Measurements from ENCODE around the gene NR3C2.

NR3C2 gene

DNA sequence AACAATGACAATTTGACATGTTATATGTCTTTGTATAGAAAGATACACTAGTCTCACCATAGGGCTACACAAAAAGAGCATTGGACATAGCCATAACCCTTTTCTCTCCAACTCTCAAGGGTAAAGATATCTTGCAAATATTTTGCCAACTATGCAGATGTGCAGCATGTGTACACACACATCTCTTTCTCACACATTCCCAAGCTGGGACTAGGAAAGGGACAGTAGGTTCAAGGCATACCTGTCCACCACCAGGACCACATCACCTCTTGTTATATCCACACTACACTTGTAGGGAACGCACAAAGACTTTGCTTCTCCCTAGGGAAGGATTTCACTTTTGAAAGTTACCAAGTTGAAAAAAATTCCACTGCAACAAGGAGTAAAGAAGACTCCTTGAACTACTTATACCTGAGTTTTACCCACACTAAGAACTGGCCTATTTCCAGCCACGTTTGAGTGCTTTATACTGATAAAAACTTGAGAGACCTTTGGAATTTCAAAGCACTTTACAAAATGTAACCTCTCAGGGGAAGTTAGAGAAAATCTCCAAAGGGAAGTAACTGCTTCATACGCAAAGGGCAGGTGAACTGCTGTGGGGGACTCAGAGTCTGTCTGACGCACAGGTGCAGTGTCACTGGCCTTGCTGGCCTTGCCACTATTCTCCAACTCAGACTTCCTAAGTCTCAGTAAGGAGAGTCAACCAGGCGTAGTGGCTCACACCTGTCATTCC lies 36.9 kb downstream of the NR3C2 start:
- no peaks in the 10 kb centered on the region for H3K9me3 ChIP-seq (ENCODE audit: low read length)
- no peak overlapping the region; the same call in 1 of the 2 replicates for H3K4me2 ChIP-seq (ENCODE audit: low read length)
- no peaks in the 10 kb centered on the region for H3K4me1 ChIP-seq (ENCODE audit: insufficient read depth, low read length, severe bottlenecking)
- H3K9ac ChIP-seq (ENCODE audit: low read length) = no peak overlapping the region
- no peak overlapping the region for H3K4me3 ChIP-seq (ENCODE audit: low read depth, low read length, poor library complexity, severe bottlenecking)
- no peaks in the 10 kb centered on the region for H4K20me1 ChIP-seq (ENCODE audit: insufficient read depth, low read length)
- H3K79me2 ChIP-seq (ENCODE audit: insufficient read depth, low read length) = no peaks in the 10 kb centered on the region
- H3F3A ChIP-seq (ENCODE audit: insufficient read depth, low read length) = no peaks in the 10 kb centered on the region
- H3K27ac ChIP-seq (ENCODE audit: low read depth, low read length, poor library complexity, severe bottlenecking) = no peak overlapping the region
- TF ChIP-seq, protein P1, sequence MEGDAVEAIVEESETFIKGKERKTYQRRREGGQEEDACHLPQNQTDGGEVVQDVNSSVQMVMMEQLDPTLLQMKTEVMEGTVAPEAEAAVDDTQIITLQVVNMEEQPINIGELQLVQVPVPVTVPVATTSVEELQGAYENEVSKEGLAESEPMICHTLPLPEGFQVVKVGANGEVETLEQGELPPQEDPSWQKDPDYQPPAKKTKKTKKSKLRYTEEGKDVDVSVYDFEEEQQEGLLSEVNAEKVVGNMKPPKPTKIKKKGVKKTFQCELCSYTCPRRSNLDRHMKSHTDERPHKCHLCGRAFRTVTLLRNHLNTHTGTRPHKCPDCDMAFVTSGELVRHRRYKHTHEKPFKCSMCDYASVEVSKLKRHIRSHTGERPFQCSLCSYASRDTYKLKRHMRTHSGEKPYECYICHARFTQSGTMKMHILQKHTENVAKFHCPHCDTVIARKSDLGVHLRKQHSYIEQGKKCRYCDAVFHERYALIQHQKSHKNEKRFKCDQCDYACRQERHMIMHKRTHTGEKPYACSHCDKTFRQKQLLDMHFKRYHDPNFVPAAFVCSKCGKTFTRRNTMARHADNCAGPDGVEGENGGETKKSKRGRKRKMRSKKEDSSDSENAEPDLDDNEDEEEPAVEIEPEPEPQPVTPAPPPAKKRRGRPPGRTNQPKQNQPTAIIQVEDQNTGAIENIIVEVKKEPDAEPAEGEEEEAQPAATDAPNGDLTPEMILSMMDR (IDR thresholded peaks at IDR 0.05; ENCODE audit: low read length) = no peak
- no peak for TF ChIP-seq EZH2 (IDR thresholded peaks at IDR 0.05; ENCODE audit: borderline replicate concordance, low read length)
- no peaks in the 10 kb centered on the region for H3K27me3 ChIP-seq (ENCODE audit: insufficient read depth, low read length)
- no peaks in the 10 kb centered on the region for H3K36me3 ChIP-seq (ENCODE audit: insufficient read depth, low read length)
- H3K9me2 ChIP-seq (ENCODE audit: low read depth, low read length) = no peaks in the 10 kb centered on the region
- H2AFZ ChIP-seq (ENCODE audit: low read length) = no peak overlapping the region

DNA sequence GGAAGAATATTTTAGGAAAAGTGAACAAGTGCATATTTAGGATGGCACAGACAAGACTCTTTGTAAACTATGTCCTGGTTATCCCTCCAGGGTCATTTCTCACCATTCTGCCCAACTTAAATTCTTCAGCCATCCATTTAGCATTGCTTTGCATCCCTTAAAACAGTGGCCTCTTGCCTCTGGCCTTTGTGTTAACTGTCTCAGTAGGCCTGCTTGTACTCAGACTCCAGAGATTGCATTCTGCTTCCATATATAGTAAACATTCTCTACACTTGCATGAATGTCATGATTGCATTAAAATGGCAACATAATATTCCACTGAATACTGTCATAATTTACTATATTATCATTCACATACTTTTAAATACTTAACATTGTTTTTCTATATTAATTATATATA lies 43.2 kb downstream of the NR3C2 start:
- Histone ChIP-seq H3K9me3 (ENCODE audit: low read length) (no peaks in the 10 kb centered on the region), H3K27me3 (ENCODE audit: insufficient read depth, low read length) (no peaks in the 10 kb centered on the region), H3K9ac (ENCODE audit: low read length) (no peak overlapping the region), H3K9me2 (ENCODE audit: low read depth, low read length) (no peaks in the 10 kb centered on the region), H4K20me1 (ENCODE audit: insufficient read depth, low read length) (no peaks in the 10 kb centered on the region), H3F3A (ENCODE audit: insufficient read depth, low read length) (no peaks in the 10 kb centered on the region), H3K4me1 (ENCODE audit: insufficient read depth, low read length, severe bottlenecking) (no peaks in the 10 kb centered on the region), H3K4me3 (ENCODE audit: low read depth, low read length, poor library complexity, severe bottlenecking) (no peak overlapping the region), H2AFZ (ENCODE audit: low read length) (no peak overlapping the region), H3K27ac (ENCODE audit: low read depth, low read length, poor library complexity, severe bottlenecking) (no peak overlapping the region), H3K36me3 (ENCODE audit: insufficient read depth, low read length) (no peaks in the 10 kb centered on the region), H3K79me2 (ENCODE audit: insufficient read depth, low read length) (no peaks in the 10 kb centered on the region), H3K4me2 (ENCODE audit: low read length) (no peak overlapping the region)
- TF ChIP-seq EZH2 (IDR thresholded peaks at IDR 0.05; ENCODE audit: borderline replicate concordance, low read length) = no peak
- TF ChIP-seq, protein P1 (IDR thresholded peaks at IDR 0.05; ENCODE audit: low read length) = no peak

DNA sequence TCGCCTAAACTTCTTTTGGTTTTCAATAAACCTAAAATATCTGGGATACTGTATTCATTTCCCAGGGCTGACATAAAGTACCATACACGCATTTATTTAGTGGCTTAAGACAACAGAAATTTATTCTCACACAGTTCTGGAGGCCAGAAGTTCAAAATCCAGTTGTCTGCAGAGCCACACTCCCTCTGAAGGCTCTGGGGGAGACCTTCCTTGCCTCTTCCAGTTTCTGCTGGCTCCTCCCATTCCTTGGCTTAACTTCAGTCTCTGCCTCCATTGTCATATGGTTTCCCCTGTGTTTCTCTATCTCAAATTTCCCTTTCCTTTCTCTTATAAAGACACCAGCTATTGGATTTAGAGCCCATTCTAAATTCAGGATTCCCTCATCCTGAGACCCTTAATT lies 44.4 kb downstream of the NR3C2 start:
- Histone ChIP-seq H3K4me2 (ENCODE audit: low read length) (no peak overlapping the region), H4K20me1 (ENCODE audit: insufficient read depth, low read length) (no peaks in the 10 kb centered on the region), H3K9me2 (ENCODE audit: low read depth, low read length) (no peaks in the 10 kb centered on the region), H3K27ac (ENCODE audit: low read depth, low read length, poor library complexity, severe bottlenecking) (no peak overlapping the region), H2AFZ (ENCODE audit: low read length) (no peak overlapping the region), H3K4me1 (ENCODE audit: insufficient read depth, low read length, severe bottlenecking) (no peaks in the 10 kb centered on the region), H3K9me3 (ENCODE audit: low read length) (no peaks in the 10 kb centered on the region), H3K27me3 (ENCODE audit: insufficient read depth, low read length) (no peaks in the 10 kb centered on the region), H3K9ac (ENCODE audit: low read length) (no peak overlapping the region), H3K36me3 (ENCODE audit: insufficient read depth, low read length) (no peaks in the 10 kb centered on the region), H3K4me3 (ENCODE audit: low read depth, low read length, poor library complexity, severe bottlenecking) (no peak overlapping the region), H3F3A (ENCODE audit: insufficient read depth, low read length) (no peaks in the 10 kb centered on the region), H3K79me2 (ENCODE audit: insufficient read depth, low read length) (no peaks in the 10 kb centered on the region)
- TF ChIP-seq, protein P1 (IDR thresholded peaks at IDR 0.05; ENCODE audit: low read length) = no peak

All from OCI-LY1 (cell line).